ENCODE results near the gene ANGPTL8.

The ANGPTL8 gene

GRCh38 chr19:11261431-11261970 lies 22.1 kb downstream of the ANGPTL8 start:
- no peak for DNase-seq (ENCODE audit: low read depth)

GRCh38 chr19:11261971-11262839 lies 22.8 kb downstream of the ANGPTL8 start, which contains the start of gene DOCK6:
TSS of gene DOCK6 (minus strand) at chr19:11262524. CDS start at chr19:11262440, 84 bp downstream.
- DNase-seq (ENCODE audit: low read depth) = no peak

GRCh38 chr19:11263726-11264125 lies 24.3 kb downstream of the ANGPTL8 start:
- DNase-seq (ENCODE audit: low read depth) = no peak

- DNase-seq (ENCODE audit: low read depth) = no peak
Observed at GRCh38 chr19:11264452-11265176, 25.2 kb downstream of the ANGPTL8 start.

- no peak for DNase-seq (ENCODE audit: low read depth)
Observed at GRCh38 chr19:11265177-11265784, 25.9 kb downstream of the ANGPTL8 start.

GRCh38 chr19:11265785-11266236 lies 26.4 kb downstream of the ANGPTL8 start:
- DNase-seq (ENCODE audit: low read depth) = no peak

GRCh38 chr19:11267316-11268085 lies 28.1 kb downstream of the ANGPTL8 start:
- DNase-seq (ENCODE audit: low read depth) = no peak

GRCh38 chr19:11268783-11269267 lies 29.4 kb downstream of the ANGPTL8 start:
- no peak for DNase-seq (ENCODE audit: low read depth)

- no peak for DNase-seq (ENCODE audit: low read depth)
Observed at GRCh38 chr19:11269408-11269807, 30.0 kb downstream of the ANGPTL8 start.

- no peak for DNase-seq (ENCODE audit: low read depth)
Observed at GRCh38 chr19:11273296-11273695, 33.9 kb downstream of the ANGPTL8 start.

- no peak for DNase-seq (ENCODE audit: low read depth)
Observed at GRCh38 chr19:11273989-11274388, 34.6 kb downstream of the ANGPTL8 start.

GRCh38 chr19:11274533-11275086 lies 35.2 kb downstream of the ANGPTL8 start:
- no peak for DNase-seq (ENCODE audit: low read depth)

- DNase-seq (ENCODE audit: low read depth) = no peak
Observed at GRCh38 chr19:11278670-11279069, 39.3 kb downstream of the ANGPTL8 start.

- DNase-seq (ENCODE audit: low read depth) = no peak
Observed at GRCh38 chr19:11279505-11280236, 40.3 kb downstream of the ANGPTL8 start.

GRCh38 chr19:11281356-11282049 lies 42.1 kb downstream of the ANGPTL8 start:
- no peak for DNase-seq (ENCODE audit: low read depth)

- DNase-seq (ENCODE audit: low read depth) = no peak
Observed at GRCh38 chr19:11284515-11284914, 45.1 kb downstream of the ANGPTL8 start.

GRCh38 chr19:11286312-11286974 lies 47.0 kb downstream of the ANGPTL8 start:
- no peak for DNase-seq (ENCODE audit: low read depth)

- DNase-seq (ENCODE audit: low read depth) = no peak
Observed at GRCh38 chr19:11288349-11288748, 48.9 kb downstream of the ANGPTL8 start.

- no peak for DNase-seq (ENCODE audit: low read depth)
Observed at GRCh38 chr19:11290256-11290655, 50.8 kb downstream of the ANGPTL8 start.
